Ectodermal cell (in vitro differentiated cells): ENCODE measurements around the gene LGMN.
"Not testable (repeated sequence)": the region's sequence is repeated elsewhere in the genome, so short reads cannot be mapped to it uniquely, and the experiment has no call there.

Experiments used
- H3K27ac ChIP-seq: 2 replicates; pipeline ENCODE4 v1.7.0; 2013; ENCODE audit warnings: mild to moderate bottlenecking, low read depth, low read length; ENCODE audit not compliant: insufficient read depth, poor library complexity, severe bottlenecking
- H3K27me3 ChIP-seq: 2 replicates; pipeline ENCODE4 v1.7.0; 2013; ENCODE audit warnings: mild to moderate bottlenecking, low read length; ENCODE audit not compliant: insufficient read depth, control insufficient read depth, poor library complexity, severe bottlenecking
- H3K36me3 ChIP-seq: one replicate; pipeline ENCODE4 v1.7.0; 2013; ENCODE audit warnings: low read length; ENCODE audit not compliant: control insufficient read depth, insufficient read depth
- H3K4me1 ChIP-seq: one replicate; pipeline ENCODE4 v1.7.0; 2013; ENCODE audit warnings: low read length; ENCODE audit not compliant: control insufficient read depth, insufficient read depth
- H3K4me3 ChIP-seq: 2 replicates; pipeline ENCODE4 v1.7.0; 2013; ENCODE audit warnings: low read depth, low read length, control low read depth; ENCODE audit not compliant: insufficient read depth
- H3K9me3 ChIP-seq: 2 replicates; pipeline ENCODE4 v1.7.0; 2013; ENCODE audit warnings: mild to moderate bottlenecking, low read length, moderate library complexity; ENCODE audit not compliant: control insufficient read depth
- WGBS, 2 experiments: methylation state at CpG; one replicate each; pipeline ENCODE4 v1.1.7; 2013; ENCODE audit warnings: missing lambda C conversion rate in 2 of 2; 5-methylcytosine and 5-hydroxymethylcytosine counted together

Gene LGMN

DNA sequence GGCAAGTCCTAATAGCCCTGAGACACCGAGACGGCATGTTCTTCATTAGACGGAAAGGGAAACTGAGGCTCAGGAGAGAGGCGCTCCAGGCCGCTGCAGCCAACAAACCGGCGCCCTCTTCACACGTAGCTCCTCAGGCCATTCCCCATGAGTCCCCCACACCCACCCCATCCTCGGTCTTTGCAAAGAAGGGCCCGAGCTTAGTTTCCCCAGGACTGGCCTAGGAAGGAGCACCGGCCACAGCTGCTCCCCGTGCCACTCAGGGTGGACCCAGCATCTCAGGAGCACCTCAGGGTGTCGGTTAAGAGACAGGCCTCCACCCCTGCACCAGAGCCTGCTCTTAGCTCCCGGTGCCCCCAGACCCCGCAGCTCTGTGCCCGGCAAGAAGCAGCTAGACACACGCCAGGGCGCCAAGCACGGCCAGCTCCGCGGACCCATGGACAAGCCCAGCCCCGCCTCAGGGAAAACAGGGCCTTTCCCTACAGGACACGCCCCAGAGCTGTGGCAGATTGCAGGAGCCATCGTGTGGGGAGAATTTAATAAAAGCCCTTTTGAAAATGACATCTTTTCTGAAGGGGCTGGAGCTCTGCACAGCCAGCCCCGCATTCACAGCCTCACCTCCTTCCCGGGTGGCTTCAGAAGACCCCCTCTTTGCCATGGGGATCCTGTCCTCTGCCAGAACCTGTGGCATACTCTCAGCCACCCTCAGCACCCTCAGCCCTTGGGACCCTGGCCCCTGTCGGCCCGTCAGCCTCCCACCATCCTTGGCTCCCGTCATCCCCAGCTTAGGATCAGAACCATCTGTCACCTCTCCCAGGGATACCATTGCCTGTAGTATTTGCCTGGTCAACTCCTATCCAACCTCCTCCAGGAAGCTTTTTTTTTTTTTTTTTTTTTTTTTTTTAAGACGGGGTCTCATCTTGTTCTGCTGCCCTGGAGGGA is 59.7 kb downstream of the LGMN start:
- Histone ChIP-seq H3K4me1 (peaks cover 8% of the 10 kb centered on the region), H3K36me3 (no peaks in the 10 kb centered on the region), H3K27ac (no peak overlapping the region), H3K4me3 (no peak overlapping the region), H3K27me3 (peaks cover 33% of the 10 kb centered on the region), H3K9me3 (no peaks in the 10 kb centered on the region)
- 86% methylated on average over 29 to 30 of the region's 30 CpGs for WGBS, 2 experiments

DNA sequence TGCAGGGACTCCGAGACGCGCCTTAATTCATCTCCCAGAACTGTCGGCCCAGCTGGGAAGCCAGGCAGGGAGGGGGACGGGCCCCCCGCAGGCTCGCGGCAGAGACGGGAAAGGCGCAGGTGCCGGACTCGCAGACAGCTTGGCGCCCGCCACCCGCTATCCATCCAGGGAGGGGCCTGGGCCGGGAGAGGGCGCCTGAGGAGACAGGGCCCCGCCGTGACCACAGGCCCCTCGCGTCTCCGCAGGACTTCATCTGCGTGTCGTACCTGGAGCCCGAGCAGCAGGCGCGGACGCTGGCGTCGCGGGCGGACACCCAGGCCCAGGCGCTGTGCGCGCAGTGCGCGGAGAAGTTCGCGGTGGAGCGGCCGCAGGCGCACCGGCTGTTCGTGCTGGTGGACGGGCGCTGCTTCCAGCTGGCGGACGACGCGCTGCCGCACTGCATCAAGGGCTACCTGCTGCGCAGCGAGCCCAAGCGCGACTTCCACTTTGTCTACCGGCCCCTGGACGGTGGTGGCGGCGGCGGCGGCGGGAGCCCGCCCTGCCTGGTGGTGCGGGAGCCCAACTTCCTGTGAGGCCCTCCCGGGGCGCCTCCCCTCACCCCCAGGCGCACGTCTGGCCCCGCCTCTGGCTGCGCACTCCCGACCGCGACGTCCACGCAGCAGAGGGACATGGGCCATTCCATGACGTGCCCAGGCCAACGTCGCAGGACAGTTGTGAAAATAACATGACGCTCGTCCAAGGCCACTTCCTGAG is 60.6 kb downstream of the LGMN start:
- H3K36me3 ChIP-seq, result no peaks in the 10 kb centered on the region
- no peaks in the 10 kb centered on the region for H3K9me3 ChIP-seq
- H3K27ac ChIP-seq, result no peak overlapping the region
- H3K27me3 ChIP-seq, result peaks cover 33% of the 10 kb centered on the region
- 6 to 8% methylated on average over 80 of the region's 80 CpGs for WGBS, 2 experiments
- peak overlapping the region; percentile 32 for H3K4me3 ChIP-seq
- H3K4me1 ChIP-seq, result peaks cover 8% of the 10 kb centered on the region

DNA sequence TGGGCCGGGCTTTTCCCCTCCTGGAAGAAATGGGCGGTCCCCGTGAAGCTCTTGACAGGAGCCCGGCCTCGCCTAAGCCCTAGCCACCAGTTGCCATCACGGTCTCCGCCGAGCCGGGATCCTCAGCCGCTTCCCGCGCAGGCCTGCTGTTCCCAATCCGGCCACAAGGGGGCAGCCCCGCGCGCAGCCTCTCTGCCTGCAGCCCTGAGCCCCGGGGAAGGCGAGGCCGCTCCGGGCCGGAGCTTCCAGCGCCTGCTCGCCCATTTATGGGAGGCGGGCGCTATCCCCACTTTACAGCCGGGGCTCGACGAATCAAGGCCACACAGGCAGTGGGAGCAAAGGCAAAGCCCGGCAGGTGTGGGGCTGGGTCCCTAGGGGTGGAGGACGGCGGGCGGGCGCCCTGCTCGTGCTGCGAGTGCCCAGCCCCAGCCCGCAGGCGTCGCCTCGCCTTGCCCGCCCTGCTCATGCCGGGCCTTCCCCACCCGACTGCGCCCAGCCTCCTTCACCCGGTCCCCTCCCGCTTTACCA is 61.5 kb downstream of the LGMN start:
- Histone ChIP-seq H3K27ac (no peak overlapping the region), H3K9me3 (no peaks in the 10 kb centered on the region), H3K36me3 (no peaks in the 10 kb centered on the region), H3K27me3 (peaks cover 33% of the 10 kb centered on the region), H3K4me3 (peak overlapping the region; percentile 32), H3K4me1 (peaks cover 8% of the 10 kb centered on the region)
- WGBS, 2 experiments, result 1 to 2% methylated on average over 45 of the region's 45 CpGs

DNA sequence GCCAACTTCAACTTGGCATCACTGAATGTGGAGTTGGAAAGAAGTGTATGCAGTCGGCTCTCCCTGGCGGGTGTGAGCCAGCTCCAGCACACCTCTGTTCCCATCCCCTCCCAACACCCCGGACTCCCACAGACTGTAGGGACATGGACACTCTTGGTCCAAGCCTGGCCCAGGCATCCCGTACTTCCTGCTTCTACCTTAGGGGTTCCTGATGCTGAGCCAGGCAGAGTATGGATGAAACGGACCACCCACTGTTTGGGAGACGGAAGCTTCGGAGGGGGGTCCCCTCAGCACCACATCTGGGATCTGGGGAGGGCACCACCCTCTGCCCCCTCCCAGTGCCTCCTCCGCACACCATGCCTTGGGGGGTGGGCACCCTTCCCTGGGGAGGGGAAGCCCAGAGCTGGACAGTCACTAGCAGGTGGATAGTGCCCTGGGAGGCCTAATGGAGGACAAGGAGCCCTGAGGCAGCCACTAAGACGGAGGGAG is 62.0 kb downstream of the LGMN start:
- Histone ChIP-seq H3K36me3 (no peaks in the 10 kb centered on the region), H3K9me3 (no peaks in the 10 kb centered on the region), H3K4me1 (peaks cover 8% of the 10 kb centered on the region), H3K4me3 (no peak overlapping the region), H3K27ac (no peak overlapping the region), H3K27me3 (peaks cover 33% of the 10 kb centered on the region)
- WGBS, 2 experiments, result 80 to 82% methylated on average over 9 of the region's 9 CpGs

DNA sequence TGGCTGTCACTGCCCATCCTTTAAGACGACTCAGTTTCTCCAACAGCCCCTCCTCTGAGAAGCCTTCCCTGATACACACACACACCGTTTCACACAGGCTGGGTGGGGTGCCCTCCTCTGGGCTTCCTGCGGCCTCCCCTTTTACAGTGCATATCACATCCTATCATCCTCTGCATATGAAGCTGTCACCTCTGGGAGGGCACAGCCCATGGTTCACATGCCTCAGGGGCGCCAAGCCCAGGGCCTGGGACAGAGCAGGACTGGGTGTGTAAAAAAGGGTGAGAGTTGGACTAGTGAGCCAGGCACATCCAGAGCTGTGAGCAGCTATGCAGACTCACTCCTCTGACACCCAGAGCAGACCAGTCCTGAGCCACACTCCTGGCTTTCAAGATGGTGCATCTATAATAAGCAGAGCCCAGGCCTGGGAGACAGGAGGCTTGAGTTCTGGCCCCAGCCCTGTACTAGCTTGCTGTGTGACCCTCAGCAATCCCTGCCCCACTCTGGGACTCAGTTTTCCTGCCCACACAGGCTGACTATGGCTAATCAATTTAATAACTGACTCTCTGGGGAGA is 62.6 kb downstream of the LGMN start:
- Histone ChIP-seq H3K27ac (no peak overlapping the region), H3K36me3 (no peaks in the 10 kb centered on the region), H3K27me3 (peaks cover 33% of the 10 kb centered on the region), H3K9me3 (no peaks in the 10 kb centered on the region), H3K4me1 (peaks cover 8% of the 10 kb centered on the region), H3K4me3 (no peak overlapping the region)
- WGBS, 2 experiments, result 89 to 91% methylated on average over 4 of the region's 4 CpGs

DNA sequence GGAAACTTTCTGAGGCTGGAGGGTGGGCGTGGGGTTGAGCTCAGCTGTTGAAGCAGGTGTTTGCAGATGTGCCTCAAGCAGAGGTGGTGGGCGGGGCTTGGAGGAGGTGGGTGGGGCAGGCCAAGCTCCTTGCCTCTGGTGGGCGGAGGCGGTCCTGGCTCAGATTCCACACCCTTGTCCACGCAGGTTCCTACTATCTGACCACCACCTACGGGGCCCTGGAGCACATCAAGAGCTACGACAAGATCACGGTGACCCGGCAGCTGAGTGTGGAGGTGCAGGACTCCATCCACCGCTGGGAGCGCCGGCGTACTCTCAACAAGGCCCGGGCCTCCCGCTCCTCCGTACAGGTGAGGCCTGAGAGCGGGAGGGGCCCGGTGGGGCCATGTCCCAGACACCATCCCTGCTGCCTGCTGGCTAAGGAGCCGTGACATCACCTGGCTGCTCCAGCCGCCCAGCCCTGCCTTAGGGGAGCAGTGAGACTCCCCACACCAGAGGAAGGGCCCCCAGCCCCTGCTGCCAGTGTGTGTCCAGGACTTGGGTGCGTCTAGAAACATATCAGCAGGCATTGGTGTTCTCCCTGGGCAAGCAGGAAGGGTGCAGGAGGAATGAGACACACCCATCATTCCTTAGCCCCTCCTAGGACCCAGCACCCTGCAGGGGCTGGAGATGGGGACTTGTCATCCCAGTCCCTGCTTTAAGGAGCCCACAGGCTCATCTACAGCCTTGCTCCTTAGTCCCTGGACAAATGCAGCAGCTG is 63.4 kb downstream of the LGMN start:
- Histone ChIP-seq H3K9me3 (no peaks in the 10 kb centered on the region), H3K4me3 (no peak overlapping the region), H3K27ac (no peak overlapping the region), H3K27me3 (peaks cover 33% of the 10 kb centered on the region), H3K4me1 (peaks cover 8% of the 10 kb centered on the region), H3K36me3 (no peaks in the 10 kb centered on the region)
- WGBS, 2 experiments, result 87 to 88% methylated on average over 21 of the region's 21 CpGs

DNA sequence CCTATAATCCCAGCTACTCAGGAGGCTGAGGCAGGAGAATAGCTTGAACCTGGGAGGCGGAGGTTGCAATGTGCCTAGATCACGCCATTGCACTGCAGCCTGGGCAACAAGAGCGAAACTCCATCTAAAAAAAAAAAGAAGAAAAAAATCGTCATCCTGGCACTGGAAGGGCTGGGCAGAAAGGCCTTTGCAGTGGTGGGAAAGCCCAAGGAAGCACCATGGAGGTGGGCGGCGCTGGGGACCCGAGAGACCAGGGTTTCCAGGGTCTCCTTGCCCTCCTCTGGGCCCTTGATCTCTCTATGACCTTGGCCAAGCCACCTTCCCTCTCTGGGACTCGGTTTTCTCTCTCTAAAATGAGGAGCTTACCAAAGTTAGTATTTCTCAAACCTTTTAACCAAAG is 65.4 kb downstream of the LGMN start:
- no peak overlapping the region for H3K27ac ChIP-seq
- no peaks in the 10 kb centered on the region for H3K9me3 ChIP-seq
- no peak overlapping the region for H3K4me3 ChIP-seq
- H3K36me3 ChIP-seq, result no peaks in the 10 kb centered on the region
- peaks cover 19% of the 10 kb centered on the region for H3K27me3 ChIP-seq
- WGBS, 2 experiments, result 86 to 92% methylated on average over 8 of the region's 8 CpGs
- H3K4me1 ChIP-seq, result peaks cover 8% of the 10 kb centered on the region

DNA sequence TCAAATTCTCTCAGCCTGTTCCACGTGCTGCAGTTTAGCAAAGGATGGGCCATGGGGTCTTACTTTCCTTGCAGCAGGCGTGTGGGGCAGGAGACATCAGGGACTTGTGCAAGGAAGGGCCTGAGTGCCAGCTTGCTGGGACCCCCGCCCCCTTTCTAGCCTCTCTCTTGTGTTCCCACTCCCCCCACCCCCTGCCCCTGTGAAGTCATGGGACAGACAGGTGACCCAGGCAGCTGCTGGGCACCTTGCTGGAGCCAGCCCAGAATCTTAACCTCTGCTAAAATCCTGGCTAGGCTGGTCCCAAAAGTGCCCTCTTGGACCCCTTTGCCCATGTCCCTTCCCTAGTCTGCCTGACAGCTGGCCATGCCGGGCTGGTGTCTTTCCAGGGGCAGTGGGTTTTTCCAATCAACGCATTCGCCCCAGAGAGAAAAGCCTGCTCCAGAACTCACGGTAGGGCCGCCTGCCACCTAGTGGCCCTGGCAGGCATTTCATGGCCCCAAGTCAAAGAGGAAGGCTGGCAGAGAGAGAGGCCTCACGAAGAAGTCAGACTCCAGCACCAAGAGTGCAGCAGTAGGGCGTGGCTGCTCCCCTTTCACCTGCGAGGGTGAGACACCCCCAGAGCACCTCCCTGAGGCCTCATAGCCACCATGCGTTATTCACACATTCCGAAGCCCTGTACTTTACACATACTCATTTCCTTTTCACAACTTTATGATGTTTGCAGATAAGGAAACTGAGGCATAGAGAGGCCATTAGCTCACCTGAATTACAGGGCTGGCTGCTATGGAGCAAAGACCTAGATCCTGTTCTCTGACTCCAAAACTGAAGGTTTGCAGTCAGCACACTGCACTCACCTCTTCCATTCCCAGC is 67.4 kb downstream of the LGMN start:
- H3K36me3 ChIP-seq, result no peaks in the 10 kb centered on the region
- H3K9me3 ChIP-seq, result no peaks in the 10 kb centered on the region
- 35 to 38% methylated on average over 13 of the region's 13 CpGs for WGBS, 2 experiments
- no peak overlapping the region for H3K27ac ChIP-seq
- H3K27me3 ChIP-seq, result no peaks in the 10 kb centered on the region
- H3K4me3 ChIP-seq, result no peak overlapping the region
- no peaks in the 10 kb centered on the region for H3K4me1 ChIP-seq

DNA sequence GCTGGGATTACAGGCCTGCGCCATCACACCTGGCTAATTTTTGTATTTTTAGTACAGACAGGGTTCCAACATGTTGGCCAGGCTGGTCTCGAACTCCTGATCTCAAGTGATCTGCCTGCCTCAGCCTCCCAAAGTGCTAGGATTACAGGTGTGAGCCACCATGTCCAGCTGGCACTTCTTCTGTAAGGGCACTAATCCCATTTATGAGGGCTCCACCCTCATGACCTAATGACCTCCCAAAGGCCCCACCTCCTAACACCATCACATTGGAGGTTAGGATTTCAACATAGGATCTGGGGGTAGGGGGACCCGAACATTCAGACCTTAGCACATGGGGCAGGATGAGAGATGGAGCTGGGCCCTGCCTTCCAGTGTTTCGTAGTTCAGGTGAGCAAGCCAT is 68.1 kb downstream of the LGMN start:
- not testable (repeated sequence) for H3K4me3 ChIP-seq, H3K27me3 ChIP-seq, H3K4me1 ChIP-seq, H3K9me3 ChIP-seq, H3K27ac ChIP-seq, H3K36me3 ChIP-seq
- WGBS, 2 experiments, result 93% methylated on average over 4 of the region's 4 CpGs
